ENCODE data around the gene SRPRA.
A peak's percentile ranks its signal among the peaks of the same experiment; 100 is the strongest.

SRPRA gene

DNA sequence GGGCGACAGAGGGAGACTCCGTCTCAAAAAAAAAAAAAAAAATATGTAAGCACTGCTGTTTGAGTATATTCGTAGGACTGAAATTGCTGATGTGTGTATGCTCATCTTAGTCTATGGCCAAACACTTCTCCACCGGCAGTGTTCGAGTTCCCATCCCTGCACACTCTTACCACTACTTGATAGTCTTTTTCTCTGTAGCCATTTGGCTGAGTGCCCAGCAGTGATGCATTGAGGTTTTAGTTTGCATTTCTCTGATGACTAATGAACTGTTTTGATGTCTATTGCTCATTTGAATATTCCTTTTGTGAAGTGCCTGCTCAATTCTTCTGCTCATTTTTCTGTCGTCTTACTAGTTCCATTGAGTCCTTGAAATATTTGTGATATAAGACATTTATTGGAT is 16.1 kb upstream of the SRPRA start:
- Histone ChIP-seq H3K4me3 (no peak overlapping the region), H3K27ac (no peak overlapping the region)
- TF ChIP-seq, protein P1, sequence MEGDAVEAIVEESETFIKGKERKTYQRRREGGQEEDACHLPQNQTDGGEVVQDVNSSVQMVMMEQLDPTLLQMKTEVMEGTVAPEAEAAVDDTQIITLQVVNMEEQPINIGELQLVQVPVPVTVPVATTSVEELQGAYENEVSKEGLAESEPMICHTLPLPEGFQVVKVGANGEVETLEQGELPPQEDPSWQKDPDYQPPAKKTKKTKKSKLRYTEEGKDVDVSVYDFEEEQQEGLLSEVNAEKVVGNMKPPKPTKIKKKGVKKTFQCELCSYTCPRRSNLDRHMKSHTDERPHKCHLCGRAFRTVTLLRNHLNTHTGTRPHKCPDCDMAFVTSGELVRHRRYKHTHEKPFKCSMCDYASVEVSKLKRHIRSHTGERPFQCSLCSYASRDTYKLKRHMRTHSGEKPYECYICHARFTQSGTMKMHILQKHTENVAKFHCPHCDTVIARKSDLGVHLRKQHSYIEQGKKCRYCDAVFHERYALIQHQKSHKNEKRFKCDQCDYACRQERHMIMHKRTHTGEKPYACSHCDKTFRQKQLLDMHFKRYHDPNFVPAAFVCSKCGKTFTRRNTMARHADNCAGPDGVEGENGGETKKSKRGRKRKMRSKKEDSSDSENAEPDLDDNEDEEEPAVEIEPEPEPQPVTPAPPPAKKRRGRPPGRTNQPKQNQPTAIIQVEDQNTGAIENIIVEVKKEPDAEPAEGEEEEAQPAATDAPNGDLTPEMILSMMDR (IDR thresholded peaks at IDR 0.05): no peak
- DNase-seq (ENCODE audit: low spot score): no peak

DNA sequence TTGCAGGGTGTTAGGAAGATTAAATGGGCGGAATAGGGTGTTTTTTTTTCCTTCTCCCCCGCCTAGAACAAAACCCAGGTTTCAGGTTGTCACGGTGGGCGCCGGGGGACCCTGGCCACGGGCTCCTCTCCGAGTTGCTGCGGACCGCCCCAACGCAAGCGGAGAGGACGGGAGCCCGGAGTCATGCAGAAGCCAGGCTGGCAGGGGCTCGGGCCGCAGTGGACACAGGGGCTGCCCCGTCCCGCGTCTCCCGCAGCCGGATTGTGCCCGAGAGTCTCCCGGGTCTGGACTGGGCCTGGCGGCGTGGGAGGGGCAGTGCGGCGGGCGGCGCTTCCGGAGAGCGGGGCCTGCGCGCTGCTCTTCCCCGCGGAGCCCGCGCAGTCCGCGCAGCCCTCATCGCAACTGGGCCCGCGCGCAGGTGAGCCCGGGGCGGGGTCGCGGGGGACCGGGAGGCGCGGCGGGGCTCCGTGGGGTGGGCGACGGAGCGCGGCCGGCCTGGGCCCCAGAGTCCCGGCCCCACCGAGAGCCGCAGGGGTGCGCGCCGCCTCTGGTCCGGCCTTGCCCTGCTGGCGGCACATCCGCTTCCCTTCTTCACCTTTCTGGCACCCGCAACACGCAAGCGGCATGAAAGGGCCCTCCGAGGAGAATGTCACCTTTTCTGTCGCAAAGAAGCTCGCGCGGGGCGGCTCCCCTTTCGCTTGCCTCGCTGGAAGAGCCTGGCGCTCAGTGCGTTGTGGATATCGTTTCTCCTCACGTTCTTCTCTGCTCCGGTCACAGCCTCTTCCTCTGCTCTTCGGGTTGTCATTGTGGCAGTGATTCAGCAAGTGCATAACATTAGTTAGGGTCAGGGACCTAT is 14.3 kb upstream of the SRPRA start, which contains the start of gene TIRAP:
Gene TIRAP (plus strand): TSS at position 358 of the 856 bp plus-strand sequence. CDS start 7,802 bp downstream, outside the sequence.
- TF ChIP-seq, protein P1 (IDR thresholded peaks at IDR 0.05): no peak
- H3K27ac ChIP-seq: peak within 1 kb of the TSS; percentile 76 to 93
- H3K4me3 ChIP-seq: peak within 1 kb of the TSS; percentile 81
- peak; percentile 79 for DNase-seq (ENCODE audit: low spot score)

DNA sequence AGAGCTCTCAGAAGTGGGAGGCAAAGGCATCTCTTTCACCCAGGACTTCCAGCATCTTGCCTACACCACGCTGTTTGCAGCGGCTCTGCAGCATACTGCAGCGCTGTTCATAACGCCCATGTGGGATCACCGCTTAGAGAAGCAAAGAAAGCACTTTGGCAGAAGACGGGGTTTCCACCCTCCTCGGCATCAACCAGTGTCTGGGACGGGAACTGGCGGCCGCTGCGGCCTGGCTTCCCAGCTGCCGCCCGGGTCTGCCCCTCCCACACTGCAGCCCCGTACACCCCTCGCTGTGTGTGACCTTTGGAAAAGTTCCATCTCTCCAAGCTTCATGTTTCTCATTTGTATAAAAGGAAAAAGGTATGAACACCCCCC is 13.7 kb upstream of the SRPRA start:
- TF ChIP-seq, protein P1 (IDR thresholded peaks at IDR 0.05): no peak
- peak overlapping the region; percentile 81 for H3K4me3 ChIP-seq
- DNase-seq (ENCODE audit: low spot score): no peak
- H3K27ac ChIP-seq: peak overlapping the region; percentile 76 to 93

DNA sequence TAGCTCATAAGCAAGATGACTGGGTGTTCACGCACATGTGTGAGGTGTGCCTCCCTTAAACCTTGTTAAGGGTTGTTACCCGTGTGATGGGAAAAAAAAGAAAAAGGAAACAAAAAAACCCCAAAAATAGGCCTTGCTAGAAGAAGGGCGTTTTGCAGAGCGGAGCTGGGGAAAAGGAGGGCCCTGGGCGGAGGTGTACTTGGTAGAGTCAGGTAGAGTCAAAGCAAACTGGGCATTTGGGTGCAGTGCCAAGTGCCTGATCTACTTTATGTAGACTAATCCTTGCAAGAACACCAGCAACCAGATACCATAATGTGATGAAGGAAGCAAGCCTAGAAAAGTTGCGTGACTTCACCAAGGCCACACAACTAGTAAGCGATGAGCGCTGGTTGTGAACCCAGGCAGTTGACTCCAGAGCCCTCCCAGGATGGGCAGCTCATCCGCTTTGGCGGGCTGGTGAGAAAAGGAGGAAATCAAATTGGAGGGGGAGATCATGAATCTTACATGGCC is 13.0 kb upstream of the SRPRA start:
- TF ChIP-seq, protein P1 (IDR thresholded peaks at IDR 0.05): no peak
- Histone ChIP-seq H3K27ac (peak overlapping the region in 1 of 2 donors; percentile 93), H3K4me3 (peak overlapping the region; percentile 81)
- DNase-seq (ENCODE audit: low spot score): no peak

DNA sequence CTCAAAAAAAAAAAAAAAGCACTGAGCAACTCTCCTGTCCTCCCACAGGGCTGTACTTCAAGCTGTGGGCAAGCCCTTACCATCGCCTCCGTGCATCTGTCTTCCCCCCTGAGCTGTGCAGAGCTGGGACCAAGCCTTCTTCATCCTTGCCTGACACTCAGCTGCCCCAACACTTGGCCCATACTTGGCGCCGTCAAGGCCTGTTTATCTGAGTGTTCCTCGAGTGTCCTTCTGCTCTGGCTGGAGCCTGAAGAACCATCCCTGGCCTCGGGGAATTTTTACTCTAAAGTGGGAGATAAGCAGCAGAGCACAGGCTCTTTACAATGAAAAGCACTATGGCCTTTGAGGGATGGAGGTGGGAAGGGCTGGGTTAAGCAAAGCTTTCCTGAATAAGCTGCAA is 12.6 kb upstream of the SRPRA start:
- no peak for DNase-seq (ENCODE audit: low spot score)
- TF ChIP-seq, protein P1 (IDR thresholded peaks at IDR 0.05): no peak
- no peak overlapping the region for H3K4me3 ChIP-seq
- H3K27ac ChIP-seq: no peak overlapping the region

DNA sequence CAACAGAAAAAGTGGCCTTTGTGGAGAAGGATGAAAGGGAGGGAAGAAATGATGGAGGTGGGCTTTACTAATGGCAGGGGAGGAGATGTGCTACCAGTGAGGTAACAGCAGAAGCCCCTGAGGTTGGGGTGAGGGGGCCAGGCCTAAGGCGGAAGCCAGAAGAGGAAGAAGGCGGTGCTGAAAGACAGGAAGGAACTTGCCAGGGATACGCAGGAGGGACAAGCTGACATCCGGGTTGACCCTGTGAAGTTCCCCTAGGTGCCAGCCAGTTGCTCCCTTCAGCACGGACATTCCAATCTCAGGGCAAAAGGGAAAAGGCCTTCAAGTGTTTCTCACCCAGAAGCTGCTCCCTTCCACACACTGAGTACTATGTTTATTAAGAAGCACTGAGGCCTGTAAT is 11.9 kb upstream of the SRPRA start:
- H3K4me3 ChIP-seq: no peak overlapping the region
- no peak for DNase-seq (ENCODE audit: low spot score)
- peak overlapping the region in 1 of 2 donors; percentile 38 for H3K27ac ChIP-seq
- TF ChIP-seq, protein P1 (IDR thresholded peaks at IDR 0.05): no peak

DNA sequence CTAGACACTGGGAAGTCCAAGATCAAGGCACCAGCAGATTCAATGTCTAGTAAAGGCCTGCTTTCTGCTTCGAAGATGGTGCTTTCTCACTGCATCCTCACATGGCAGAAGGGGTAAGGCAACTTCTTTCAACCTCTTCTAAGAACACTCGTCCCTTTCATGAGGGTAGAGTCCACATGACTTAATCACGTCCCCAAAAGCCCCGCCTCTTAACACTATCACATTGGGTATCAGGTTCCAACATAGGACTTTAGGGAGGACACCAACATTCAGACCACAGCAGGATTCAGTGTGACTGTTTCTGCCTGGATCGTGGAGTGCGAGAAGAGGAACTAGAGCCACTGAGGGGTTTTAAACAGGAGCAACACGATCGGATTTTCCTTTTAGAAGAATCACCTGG is 10.5 kb upstream of the SRPRA start:
- no peak for DNase-seq (ENCODE audit: low spot score)
- Histone ChIP-seq H3K27ac (no peak overlapping the region), H3K4me3 (no peak overlapping the region)
- TF ChIP-seq, protein P1 (IDR thresholded peaks at IDR 0.05): no peak

Measured in coronary artery (tissue), 2 donors.